HepG2 (cell line): ENCODE measurements around the gene PIP4K2B. TPM values are rescaled to one million over a fixed set of nuclear protein-coding genes. Genes with fewer than 3 reads are reported as not detected.

Experiments
- ATAC-seq: fragments of 200-7000 bp; cut with Tn5 transposase; 3 replicates; pipeline ENCODE4 v1.9.1; 2020; ENCODE audit warnings: mild to moderate bottlenecking, moderate library complexity
- BruUV-seq: library from RNA; stranded (reverse); fragments of 400-500 nt; replicated peaks from 2 replicates; lab custom pipeline; 2021; lab: Mats Ljungman, UMichigan
- CTCF ChIA-PET: fragments of 300-600 bp; formaldehyde crosslinking; extraction: SDS; loops from one replicate; lab custom pipeline; 2021; ENCODE audit warnings: low total read pairs, inconsistent platforms, low intra/inter-chr PET ratio; lab: Yijun Ruan, JAX
- POLR2A ChIA-PET: fragments of 350-600 bp; sonication (Branson Sonifier 250); formaldehyde crosslinking; loops from one replicate; lab custom pipeline; 2020; ENCODE audit warnings: antibody characterized with exemption, inconsistent platforms; lab: Yijun Ruan, JAX
- DNase-seq: peaks from one replicate; pipeline ENCODE4 v3.0.0-alpha.2; 2015; ENCODE audit warnings: low spot score
- FAIRE-seq: peaks from 3 replicates; lab custom pipeline; 2011; peaks lifted over from hg19 to GRCh38; lab: Jason Lieb, UNC
- H2AFZ ChIP-seq: one replicate; pipeline ENCODE4 v1.6.1; 2011; ENCODE audit warnings: low read length, inconsistent platforms
- H3K27ac ChIP-seq: fragments of 300-600 bp; 3 replicates; pipeline ENCODE4 v1.8.0; 2011; ENCODE audit warnings: mixed run types, mild to moderate bottlenecking, mixed read lengths, low read length, inconsistent platforms; ENCODE audit not compliant: insufficient read depth; ENCODE audit errors: extremely low read length
- H3K27me3 ChIP-seq, 2 experiments: fragments of 200-600 bp in 1 of 2; 2 replicates in 1 of 2; 3 replicates in 1 of 2; pipeline versions ENCODE4 v1.6.0 to v1.8.0; 2011; ENCODE audit warnings: low read length in 2 of 2, mild to moderate bottlenecking in 2 of 2, moderate library complexity in 2 of 2, inconsistent platforms in 1 of 2; ENCODE audit not compliant: insufficient read depth in 2 of 2, control insufficient read depth in 1 of 2
- H3K36me3 ChIP-seq, 2 experiments: fragments of 200-600 bp in 1 of 2; replicated peaks in 1 of 2; 2 replicates in 1 of 2; 3 replicates in 1 of 2; pipeline versions ENCODE4 v1.5.1 to v1.8.0; 2011; ENCODE audit warnings: low read length in 2 of 2, inconsistent platforms in 1 of 2; ENCODE audit not compliant: insufficient read depth in 2 of 2, control insufficient read depth in 1 of 2
- H3K4me1 ChIP-seq: 2 replicates; pipeline ENCODE4 v1.5.1; 2012; ENCODE audit warnings: low read length, inconsistent platforms; ENCODE audit not compliant: insufficient read depth
- H3K4me2 ChIP-seq: 2 replicates; pipeline ENCODE4 v1.6.0; 2011; ENCODE audit warnings: low read depth, low read length, inconsistent platforms
- H3K4me3 ChIP-seq, 3 experiments: fragments of 200-600 bp in 1 of 3; sonication (generic), shearing (Covaris generic) in 1 of 3; replicated peaks in 1 of 3; 2 replicates each; pipeline ENCODE4 v1.5.1; 2011 to 2016; ENCODE audit warnings: low read length in 3 of 3, inconsistent platforms in 2 of 3, low read depth in 2 of 3, mild to moderate bottlenecking in 2 of 3, control low read depth in 1 of 3, mixed read lengths in 1 of 3; ENCODE audit not compliant: insufficient read depth in 1 of 3
- H3K79me2 ChIP-seq: one replicate; pipeline ENCODE4 v1.6.1; 2011; ENCODE audit warnings: low read length, inconsistent platforms; ENCODE audit not compliant: insufficient read depth
- H3K9ac ChIP-seq: 2 replicates; pipeline ENCODE4 v1.6.0; 2011; ENCODE audit warnings: mild to moderate bottlenecking, low read depth, low read length, inconsistent platforms; ENCODE audit not compliant: insufficient read depth
- H3K9me3 ChIP-seq: 2 replicates; pipeline ENCODE4 v1.5.1; 2012; ENCODE audit warnings: mild to moderate bottlenecking, low read length
- H4K20me1 ChIP-seq: 2 replicates; pipeline ENCODE4 v1.6.0; 2011; ENCODE audit warnings: inconsistent platforms, mild to moderate bottlenecking, low read length, moderate library complexity; ENCODE audit not compliant: insufficient read depth
- AGO2 ChIP-seq: fragments of 200-400 bp; formaldehyde crosslinking; optimal IDR thresholded peaks from 2 replicates; pipeline ENCODE3; 2017; ENCODE audit warnings: mild to moderate bottlenecking, low read depth, low read length, moderate library complexity
- FOXJ3 ChIP-seq: sonication (generic); formaldehyde crosslinking; IDR thresholded peaks from 2 replicates; pipeline ENCODE4 v1.4.0; 2020; ENCODE audit warnings: missing genetic modification reagents, mild to moderate bottlenecking, borderline replicate concordance
- GABPA ChIP-seq, 2 experiments: IDR thresholded peaks; 2 replicates each; pipeline ENCODE4 v1.6.1; 2011 to 2016; ENCODE audit warnings: low read depth in 2 of 2, low read length in 1 of 2, missing biosample characterization in 1 of 2, missing genetic modification characterization in 1 of 2
- GATAD2A ChIP-seq: IDR thresholded peaks from 2 replicates; pipeline ENCODE4 v1.6.1; 2016
- HHEX ChIP-seq: IDR thresholded peaks from 2 replicates; pipeline ENCODE4 v1.6.1; 2016; ENCODE audit warnings: control low read depth
- KDM5B ChIP-seq: sonication (generic); formaldehyde crosslinking; IDR thresholded peaks from 2 replicates; pipeline ENCODE4 v1.4.0; 2020; ENCODE audit warnings: missing genetic modification reagents, mild to moderate bottlenecking, borderline replicate concordance
- ZBTB25 ChIP-seq: IDR thresholded peaks from 2 replicates; pipeline ENCODE4 v1.6.1; 2018; ENCODE audit warnings: missing genetic modification reagents
- ZNF281 ChIP-seq: sonication (generic); formaldehyde crosslinking; IDR thresholded peaks from 2 replicates; pipeline ENCODE4 v1.4.0; 2020; ENCODE audit warnings: missing genetic modification reagents, borderline replicate concordance
- ZNF343 ChIP-seq: sonication (generic); formaldehyde crosslinking; IDR thresholded peaks from 2 replicates; pipeline ENCODE4 v1.4.0; 2020; ENCODE audit warnings: mild to moderate bottlenecking, missing genetic modification reagents
- ZNF451 ChIP-seq: sonication (generic); formaldehyde crosslinking; IDR thresholded peaks from 2 replicates; pipeline ENCODE4 v1.5.0; 2020; ENCODE audit warnings: mild to moderate bottlenecking, missing genetic modification reagents
- ZNF574 ChIP-seq: sonication (generic); formaldehyde crosslinking; IDR thresholded peaks from 2 replicates; pipeline ENCODE4 v1.4.0; 2020; ENCODE audit warnings: missing genetic modification reagents
- ZNF589 ChIP-seq: sonication (generic); formaldehyde crosslinking; conservative IDR thresholded peaks from 2 replicates; pipeline ENCODE4 v1.8.0; 2022; ENCODE audit warnings: mild to moderate bottlenecking, moderate library complexity, missing genetic modification reagents
- ZNF770 ChIP-seq: sonication (generic); formaldehyde crosslinking; IDR thresholded peaks from 2 replicates; pipeline ENCODE4 v1.5.0; 2020; ENCODE audit warnings: mild to moderate bottlenecking, missing genetic modification reagents
- ZNF792 ChIP-seq: IDR thresholded peaks from 2 replicates; pipeline ENCODE4 v1.6.1; 2016
- WGBS: methylation state at CpG from one replicate; pipeline ENCODE4 v1.1.6; 2017; ENCODE audit warnings: low lambda C conversion rate; 5-methylcytosine and 5-hydroxymethylcytosine counted together
- in situ Hi-C: cut with HindIII; loops from 2 replicates; pipeline ENCODE4 v1.10.0; 2017; ENCODE audit warnings: low pct_unique_long_range_greater_than_20kb; ENCODE audit not compliant: extremely low pct_ligation_motif_present
- intact Hi-C: fragments of 100-400 bp; cut with micrococcal nuclease; formaldehyde crosslinking; loops from one replicate; pipeline ENCODE4 v1.10.0; 2022; ENCODE audit not compliant: unreplicated experiment
- polyA plus RNA-seq, 8 experiments: library from polyadenylated mRNA; depleted of rRNA in 3 of 8; stranded (reverse) in 7 of 8; unstranded in 1 of 8; fragments of >200 nt; fragmentation: Illumina TruSeq in 4 of 8; extraction: Trizol in 4 of 8; gene quantifications; 2 replicates each; pipeline versions ENCODE4 v1.2.1 to v1.2.3, GENCODE V29; 2011 to 2016; ENCODE audit warnings: low read depth in 4 of 8, missing spikeins in 1 of 8, mixed read lengths in 1 of 8; ENCODE audit not compliant: insufficient read depth in 1 of 8
- total RNA-seq, 5 experiments: library from RNA; depleted of rRNA; stranded (reverse); fragments of >200 nt; fragmentation: Illumina TruSeq; extraction: Trizol; gene quantifications; 2 replicates each; pipeline ENCODE4 v1.2.3, GENCODE V29; 2016; ENCODE audit warnings: low read depth in 1 of 5

Gene PIP4K2B
- total and polyA plus RNA-seq, 2 of the 13 experiments (the other 11 are each of a cell fraction or from before 2014, with no cell fraction given): 20.4 to 54.0 TPM

- TF ChIP-seq KDM5B (CRISPR knock-in tag) (no peak), HHEX (CRISPR knock-in tag) (no peak)
These were observed 74.9 kb downstream of the PIP4K2B start (continued) for GRCh38 chr17:38724337-38724988.

- intact Hi-C loops: loop anchor here (5.0 kb wide), 1 partner anchor 375 kb away; no protein-coding TSS in a partner anchor
- ChIA-PET CTCF (no interaction called here), POLR2A (interaction anchor here (1.1 to 5.5 kb wide), 3 partner anchors 9 to 20 kb away, joined by 3 to 38 read pairs (median 13); partner anchors contain the start of gene MLLT6)
- Histone ChIP-seq H3K79me2 (no peaks in the 10 kb centered on the region), H3K9ac (no peak overlapping the region), H3K4me3 (no peak overlapping the region), H2AFZ (no peak overlapping the region), H3K27me3 (no peaks in the 10 kb centered on the region), H3K27ac (no peak overlapping the region), H3K9me3 (no peaks in the 10 kb centered on the region), H3K36me3 (peaks cover 36 to 58% of the 10 kb centered on the region in 2 experiments), H3K4me2 (no peak overlapping the region), H3K4me1 (peaks cover 37% of the 10 kb centered on the region), H4K20me1 (no peaks in the 10 kb centered on the region)
- ATAC-seq: no peak
- in situ Hi-C loops: no loop called here
- DNase-seq: no peak
- BruUV-seq: no TSS peak
- 99% methylated on average over 12 of the region's 16 CpGs for WGBS
- no peak for FAIRE-seq
- TF ChIP-seq AGO2 (peak; percentile 68), ZNF770 (CRISPR knock-in tag) (no peak), ZNF343 (no peak), GABPA (IDR thresholded peaks at IDR 0.05; ENCODE audit: low read depth, low read length) (no peak), GABPA (CRISPR knock-in tag; IDR thresholded peaks at IDR 0.05; ENCODE audit: low read depth) (no peak), FOXJ3 (CRISPR knock-in tag) (no peak), ZNF792 (CRISPR knock-in tag) (no peak), ZNF589 (CRISPR knock-in tag) (no peak), ZNF574 (CRISPR knock-in tag) (no peak), ZBTB25 (CRISPR knock-in tag) (no peak), ZNF451 (no peak), GATAD2A (CRISPR knock-in tag) (no peak), ZNF281 (CRISPR knock-in tag) (no peak)
These were observed 77.6 kb downstream of the PIP4K2B start for GRCh38 chr17:38721802-38722201.
